Right atrium auricular region (tissue), 2 donors: Measurements from ENCODE around the gene ZFYVE28. TPM values are rescaled to one million over a fixed set of nuclear protein-coding genes. Genes with fewer than 3 reads are reported as not detected.

ENCODE experiments used
- DNase-seq: peaks from one replicate; pipeline ENCODE4 v3.0.0-alpha.2; 2019; ENCODE audit warnings: low spot score
- H3K27ac ChIP-seq, 2 donors: fragments of 200-600 bp; sonication (generic); 1 replicate in 1 of 2; 2 replicates in 1 of 2; pipeline ENCODE4 v1.5.1; 2016 to 2019
- H3K27me3 ChIP-seq, 2 donors: fragments of 200-600 bp; sonication (generic); one replicate each; pipeline versions ENCODE4 v1.5.1 to v1.6.0; 2017 to 2019
- H3K36me3 ChIP-seq: fragments of 200-600 bp; sonication (generic); one replicate; pipeline ENCODE4 v1.5.1; 2016
- H3K4me1 ChIP-seq, 2 donors: fragments of 200-600 bp; sonication (generic); one replicate each; pipeline versions ENCODE4 v1.5.1 to v1.6.0; 2017 to 2019
- H3K4me3 ChIP-seq, 2 donors: fragments of 200-600 bp; sonication (generic); 1 replicate in 1 of 2; 2 replicates in 1 of 2; pipeline ENCODE4 v1.5.1; 2017 to 2019; ENCODE audit warnings: mild to moderate bottlenecking in 1 of 2, moderate library complexity in 1 of 2
- H3K9me3 ChIP-seq, 2 donors: fragments of 200-600 bp; sonication (generic); one replicate each; pipeline ENCODE4 v1.5.1; 2019
- CTCF ChIP-seq, 2 donors: fragments of 200-600 bp; sonication (generic); IDR thresholded peaks; one replicate each; pipeline ENCODE4 v1.5.1; 2019; ENCODE audit warnings: antibody characterized with exemption in 2 of 2
- total RNA-seq, 2 donors: library from RNA; depleted of rRNA; stranded (reverse); fragments of >200 nt; gene quantifications; one replicate each; pipeline ENCODE4 v1.1.0, GENCODE V29; 2016

ZFYVE28 gene
- total RNA-seq, 2 donors from 2014 or later: 3.4 to 6.0 TPM

DNA sequence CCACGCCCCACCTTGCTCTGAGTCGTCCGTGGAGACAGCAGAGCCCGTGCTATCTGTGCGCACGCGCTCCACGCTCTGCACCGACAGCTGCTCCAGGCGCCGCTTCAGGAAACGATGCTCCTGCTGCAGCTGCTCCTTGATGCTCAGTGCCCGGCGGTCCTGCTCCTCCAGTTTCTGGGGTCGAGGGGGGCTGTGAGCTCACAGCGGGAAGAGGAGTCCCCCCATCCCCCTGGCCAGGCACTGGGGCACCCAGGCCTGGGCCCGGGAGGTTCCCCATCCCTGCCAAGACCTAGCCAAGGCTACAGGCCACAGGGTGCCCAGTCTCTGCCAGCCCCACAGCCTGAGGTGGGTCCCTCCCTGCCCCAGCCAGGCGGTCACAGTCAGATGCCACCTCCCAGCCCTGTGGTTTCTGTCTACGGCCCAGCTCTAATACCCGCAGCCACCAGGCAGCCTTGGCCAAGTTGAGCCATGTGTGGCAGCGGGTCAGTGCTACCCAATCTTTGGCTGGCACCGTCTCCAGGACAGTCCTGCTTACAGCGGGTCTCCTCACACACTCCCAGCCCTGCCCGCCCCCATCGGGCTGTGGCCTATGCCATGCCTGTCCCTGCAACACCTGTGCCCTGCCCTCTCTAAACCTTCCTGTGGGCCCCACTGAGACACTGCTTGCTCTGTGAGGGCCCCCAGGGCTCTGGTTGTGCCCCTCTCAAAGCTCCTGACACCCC, 167.2 kb downstream of the ZFYVE28 start:
- H3K9me3 ChIP-seq: no peaks in the 10 kb centered on the region
- H3K27me3 ChIP-seq: no peaks in the 10 kb centered on the region
- H3K27ac ChIP-seq: no peak overlapping the region
- H3K4me1 ChIP-seq: peaks cover 0 to 30% of the 10 kb centered on the region in 2 donors
- TF ChIP-seq CTCF (IDR thresholded peaks at IDR 0.05): no peak
- H3K36me3 ChIP-seq: peaks cover 61% of the 10 kb centered on the region
- peak; percentile 44 for DNase-seq
- no peak overlapping the region for H3K4me3 ChIP-seq

DNA sequence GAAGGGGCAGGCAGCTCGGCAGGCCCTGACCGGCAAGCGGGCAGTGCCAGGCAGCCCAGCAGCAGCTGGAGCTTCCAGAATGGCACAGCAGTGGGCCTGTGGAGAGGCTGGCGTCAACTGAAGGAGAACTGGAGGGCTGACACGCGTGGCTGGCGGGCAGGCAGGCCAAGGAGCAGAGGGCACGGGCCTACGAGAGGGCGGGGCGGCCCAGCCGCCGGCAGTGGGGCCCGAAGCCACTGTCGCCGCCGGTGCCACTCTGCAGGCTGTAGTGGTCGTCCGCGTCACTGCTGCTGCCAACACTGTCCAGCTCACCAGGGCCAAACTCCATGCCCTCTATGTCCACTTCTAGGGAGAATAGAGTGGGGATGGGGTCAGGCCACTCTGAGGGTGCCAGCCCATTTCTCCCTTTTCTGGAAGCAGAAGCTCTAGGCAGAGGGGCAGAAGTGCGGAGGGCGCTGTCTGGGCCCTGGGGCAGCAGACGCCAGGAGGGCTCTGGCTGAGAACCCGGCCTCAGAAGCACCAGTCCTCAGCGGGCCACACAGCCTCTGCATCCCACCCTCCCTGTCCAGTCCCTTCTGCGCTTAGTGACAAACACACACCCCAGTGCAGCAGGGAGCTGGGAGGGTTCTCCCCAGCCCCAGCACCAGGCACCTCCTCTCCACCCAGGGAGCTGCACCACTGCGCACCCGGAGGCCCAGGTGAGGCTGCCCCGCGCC, 167.9 kb downstream of the ZFYVE28 start:
- H3K27ac ChIP-seq: no peak overlapping the region
- DNase-seq: peak; percentile 52
- TF ChIP-seq CTCF (IDR thresholded peaks at IDR 0.05): no peak
- no peaks in the 10 kb centered on the region for H3K9me3 ChIP-seq
- peaks cover 0 to 26% of the 10 kb centered on the region in 2 donors for H3K4me1 ChIP-seq
- H3K36me3 ChIP-seq: peaks cover 61% of the 10 kb centered on the region
- H3K27me3 ChIP-seq: no peaks in the 10 kb centered on the region
- no peak overlapping the region for H3K4me3 ChIP-seq

DNA sequence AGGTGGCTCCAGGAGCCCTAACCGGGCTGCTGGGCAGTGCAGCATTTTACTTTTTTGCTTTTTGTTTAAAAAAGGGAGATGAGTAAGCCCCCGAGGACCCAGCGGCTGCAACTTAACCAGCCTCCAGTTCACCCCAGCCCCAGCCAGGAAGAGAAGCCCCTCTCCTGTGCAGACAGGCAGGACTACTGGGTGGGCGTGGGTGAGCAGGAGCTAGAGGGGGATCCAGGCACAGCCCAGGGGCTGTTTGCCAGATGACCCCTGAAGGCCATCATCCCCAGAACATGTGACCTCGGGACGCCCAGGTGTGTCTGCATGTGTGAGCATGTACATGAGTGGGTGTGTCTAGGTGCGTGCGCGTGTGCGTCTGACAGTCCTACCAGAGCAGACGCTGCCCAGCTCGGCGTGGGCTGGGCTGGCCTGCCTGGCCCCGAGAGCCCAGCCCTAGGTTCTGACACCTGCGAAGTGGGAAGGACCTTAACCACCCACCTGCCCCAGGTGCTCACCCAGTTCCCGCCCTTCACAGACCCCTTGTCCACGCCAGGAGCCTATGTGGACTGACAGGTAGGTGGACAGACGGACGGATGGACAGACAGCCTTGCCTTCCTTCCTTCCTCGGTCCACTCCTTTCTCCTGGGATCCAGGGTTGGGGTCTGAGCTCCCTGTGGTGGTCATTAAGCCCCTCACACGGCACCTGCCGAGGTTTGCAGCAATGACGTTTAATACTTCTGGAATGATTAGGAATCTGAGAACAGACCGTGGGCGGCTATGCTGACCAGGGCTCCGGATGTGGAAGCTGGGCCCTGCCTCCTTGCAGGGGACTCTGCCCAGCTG, 168.7 kb downstream of the ZFYVE28 start:
- no peak overlapping the region for H3K4me3 ChIP-seq
- peak; percentile 49 for DNase-seq
- peaks cover 56% of the 10 kb centered on the region for H3K36me3 ChIP-seq
- no peak for TF ChIP-seq CTCF (IDR thresholded peaks at IDR 0.05)
- no peaks in the 10 kb centered on the region for H3K27me3 ChIP-seq
- H3K4me1 ChIP-seq: peaks cover 0 to 26% of the 10 kb centered on the region in 2 donors
- no peak overlapping the region for H3K27ac ChIP-seq
- no peaks in the 10 kb centered on the region for H3K9me3 ChIP-seq

DNA sequence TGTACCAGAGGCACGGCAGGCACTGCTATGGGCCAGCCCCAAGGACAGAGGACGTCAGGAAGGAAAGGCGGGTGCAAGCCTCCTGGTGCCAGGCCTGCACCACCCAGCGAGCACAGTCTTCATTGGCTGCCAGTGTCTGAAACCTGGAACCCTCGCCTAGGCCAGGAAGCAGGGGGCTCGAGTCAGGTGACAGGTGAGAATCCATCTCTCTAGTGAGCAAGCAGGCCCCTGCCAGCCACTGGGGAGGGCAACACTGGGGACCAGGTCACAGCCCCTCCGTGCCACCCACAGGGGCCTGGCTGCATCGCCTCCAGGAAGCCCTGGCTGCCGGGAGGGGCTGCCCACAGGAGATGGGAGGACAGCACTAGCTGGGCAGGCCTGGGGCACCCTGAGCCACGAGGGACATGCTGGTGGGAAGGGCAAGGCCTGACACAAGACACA, 169.6 kb downstream of the ZFYVE28 start:
- DNase-seq: peak; percentile 46
- H3K36me3 ChIP-seq: peaks cover 47% of the 10 kb centered on the region

More for the DNA sequence above, 169.6 kb downstream of the ZFYVE28 start:
- Histone ChIP-seq H3K4me3 (no peak overlapping the region), H3K4me1 (peaks cover 0 to 29% of the 10 kb centered on the region in 2 donors), H3K27ac (no peak overlapping the region), H3K9me3 (no peaks in the 10 kb centered on the region), H3K27me3 (no peaks in the 10 kb centered on the region)
- no peak for TF ChIP-seq CTCF (IDR thresholded peaks at IDR 0.05)
